GM12878 (cell line): ENCODE measurements around the gene CST1.

Source experiments
- ATF2 ChIP-seq: IDR thresholded peaks from 2 replicates; pipeline ENCODE4 v1.6.1; 2012; ENCODE audit warnings: low read length, inconsistent platforms
- CTCF ChIP-seq, 3 experiments: IDR thresholded peaks in 2 of 3; conservative IDR thresholded peaks in 1 of 3; 2 replicates each; pipeline ENCODE4 v1.5.1; 2011; ENCODE audit warnings: low read depth in 3 of 3, low read length in 3 of 3, mild to moderate bottlenecking in 3 of 3, control low read depth in 2 of 3, moderate library complexity in 2 of 3, inconsistent platforms in 1 of 3, mixed read lengths in 1 of 3; ENCODE audit not compliant: control insufficient read depth in 2 of 3, insufficient read depth in 1 of 3; ENCODE audit errors: extremely low read depth in 1 of 3
- TCF12 ChIP-seq: IDR thresholded peaks from 2 replicates; pipeline ENCODE4 v1.6.1; 2011; ENCODE audit warnings: low read depth, mild to moderate bottlenecking, low read length
- USF2 ChIP-seq: IDR thresholded peaks from 2 replicates; pipeline ENCODE4 v1.6.1; 2011; ENCODE audit warnings: low read depth, low read length, improper control_type of control experiment, borderline replicate concordance
- YY1 ChIP-seq: IDR thresholded peaks from 2 replicates; pipeline ENCODE4 v1.6.1; 2011; ENCODE audit warnings: low read depth, mild to moderate bottlenecking, low read length
- ZNF274 ChIP-seq: IDR thresholded peaks from one replicate; pipeline ENCODE4 v1.8.0; 2011; ENCODE audit not compliant: insufficient read length, insufficient read depth

GRCh38 chr20:23759306-23759940 is 8.7 kb upstream of the CST1 start:
- TF ChIP-seq CTCF (IDR thresholded peaks at IDR 0.05 in 2 of 3, conservative IDR thresholded peaks at IDR 0.05 in 1 of 3; ENCODE audit: control insufficient read depth in 2 of 3, extremely low read depth in 1 of 3, insufficient read depth in 1 of 3, low read depth in 3 of 3, low read length in 3 of 3) (no peak), YY1 (no peak), ZNF274 (no peak), USF2 (no peak), ATF2 (no peak), TCF12 (no peak)
